Measurements from ENCODE around the gene IRF5.

DNA sequence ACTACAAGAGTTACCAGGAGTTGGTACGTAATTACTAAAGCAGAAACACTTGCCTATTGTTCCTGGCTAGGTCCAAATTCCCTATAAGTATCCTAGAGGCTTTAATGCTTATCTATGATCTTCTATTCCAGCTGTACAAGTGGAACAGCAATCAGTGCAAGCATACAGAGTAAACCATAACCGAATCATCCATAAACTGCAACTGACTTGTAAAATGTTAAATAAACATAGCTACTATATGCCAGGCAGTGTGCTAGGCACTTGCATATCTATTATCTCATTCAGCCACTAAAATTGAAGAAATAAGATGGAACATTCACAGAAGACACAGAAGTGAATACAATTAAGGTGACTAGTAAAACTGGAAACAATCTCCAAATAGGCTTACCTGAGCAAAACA is 55.7 kb downstream of the IRF5 start:
- TF ChIP-seq, protein P1, sequence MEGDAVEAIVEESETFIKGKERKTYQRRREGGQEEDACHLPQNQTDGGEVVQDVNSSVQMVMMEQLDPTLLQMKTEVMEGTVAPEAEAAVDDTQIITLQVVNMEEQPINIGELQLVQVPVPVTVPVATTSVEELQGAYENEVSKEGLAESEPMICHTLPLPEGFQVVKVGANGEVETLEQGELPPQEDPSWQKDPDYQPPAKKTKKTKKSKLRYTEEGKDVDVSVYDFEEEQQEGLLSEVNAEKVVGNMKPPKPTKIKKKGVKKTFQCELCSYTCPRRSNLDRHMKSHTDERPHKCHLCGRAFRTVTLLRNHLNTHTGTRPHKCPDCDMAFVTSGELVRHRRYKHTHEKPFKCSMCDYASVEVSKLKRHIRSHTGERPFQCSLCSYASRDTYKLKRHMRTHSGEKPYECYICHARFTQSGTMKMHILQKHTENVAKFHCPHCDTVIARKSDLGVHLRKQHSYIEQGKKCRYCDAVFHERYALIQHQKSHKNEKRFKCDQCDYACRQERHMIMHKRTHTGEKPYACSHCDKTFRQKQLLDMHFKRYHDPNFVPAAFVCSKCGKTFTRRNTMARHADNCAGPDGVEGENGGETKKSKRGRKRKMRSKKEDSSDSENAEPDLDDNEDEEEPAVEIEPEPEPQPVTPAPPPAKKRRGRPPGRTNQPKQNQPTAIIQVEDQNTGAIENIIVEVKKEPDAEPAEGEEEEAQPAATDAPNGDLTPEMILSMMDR (IDR thresholded peaks at IDR 0.05; ENCODE audit: insufficient read depth, low read length, poor library complexity, severe bottlenecking) = no peak
- no peak for TF ChIP-seq EZH2phosphoT487 (conservative IDR thresholded peaks at IDR 0.05; ENCODE audit: low read length)
